HEK293 (cell line): Measurements from ENCODE around the gene DISC1.
"Not testable (repeated sequence)": the region's sequence is repeated elsewhere in the genome, so short reads cannot be mapped to it uniquely, and the experiment has no call there.

Experiments
- BCL11B ChIP-seq: fragments of 450-650 bp; formaldehyde crosslinking; IDR thresholded peaks from 2 replicates; pipeline ENCODE4 v1.5.1; 2016; ENCODE audit warnings: low read depth, missing biosample characterization, missing genetic modification characterization
- KLF16 ChIP-seq: fragments of 450-650 bp; formaldehyde crosslinking; IDR thresholded peaks from 2 replicates; pipeline ENCODE4 v1.5.1; 2017; ENCODE audit warnings: missing biosample characterization, missing genetic modification characterization
- ZNF132 ChIP-seq: fragments of 450-650 bp; formaldehyde crosslinking; IDR thresholded peaks from 2 replicates; pipeline ENCODE4 v1.5.1; 2017; ENCODE audit warnings: missing biosample characterization, missing genetic modification characterization, borderline replicate concordance
- ZNF274 ChIP-seq, 2 experiments: fragments of 200-500 bp in 1 of 2; fragments of 450-650 bp in 1 of 2; sonication (Bioruptor generic) in 1 of 2; formaldehyde crosslinking in 1 of 2; IDR thresholded peaks; 2 replicates each; pipeline versions ENCODE4 v1.5.1 to v1.6.1; 2014 to 2016; ENCODE audit warnings: borderline replicate concordance in 1 of 2, inconsistent platforms in 1 of 2, low read length in 1 of 2, missing biosample characterization in 1 of 2, missing genetic modification characterization in 1 of 2
- ZNF530 ChIP-seq: fragments of 450-650 bp; formaldehyde crosslinking; IDR thresholded peaks from 2 replicates; pipeline ENCODE4 v1.5.1; 2016; ENCODE audit warnings: low read depth, missing biosample characterization, missing genetic modification characterization
- ZNF76 ChIP-seq: fragments of 450-650 bp; formaldehyde crosslinking; IDR thresholded peaks from 2 replicates; pipeline ENCODE4; 2016; ENCODE audit warnings: low read depth, missing biosample characterization, missing genetic modification characterization, borderline replicate concordance
- ZNF792 ChIP-seq: fragments of 450-650 bp; formaldehyde crosslinking; IDR thresholded peaks from 2 replicates; pipeline ENCODE4 v1.5.1; 2016; ENCODE audit warnings: missing biosample characterization, missing genetic modification characterization
- TF ChIP-seq, protein P1 (sequence below): fragments of 450-650 bp; formaldehyde crosslinking; IDR thresholded peaks from 2 replicates; pipeline ENCODE4 v1.5.1; 2016; ENCODE audit warnings: missing biosample characterization, missing genetic modification characterization
- TF ChIP-seq, protein P2 (sequence below): fragments of 450-650 bp; formaldehyde crosslinking; IDR thresholded peaks from 2 replicates; pipeline ENCODE4 v1.5.1; 2016; ENCODE audit warnings: missing biosample characterization, missing genetic modification characterization
- TF ChIP-seq, protein P3 (sequence below): fragments of 450-650 bp; formaldehyde crosslinking; IDR thresholded peaks from 2 replicates; pipeline ENCODE4 v1.5.1; 2016; ENCODE audit warnings: missing biosample characterization, missing genetic modification characterization
- TF ChIP-seq, protein P4 (sequence below): fragments of 450-650 bp; formaldehyde crosslinking; IDR thresholded peaks from 2 replicates; pipeline ENCODE4 v1.5.1; 2017; ENCODE audit warnings: missing biosample characterization, missing genetic modification characterization

DNA sequence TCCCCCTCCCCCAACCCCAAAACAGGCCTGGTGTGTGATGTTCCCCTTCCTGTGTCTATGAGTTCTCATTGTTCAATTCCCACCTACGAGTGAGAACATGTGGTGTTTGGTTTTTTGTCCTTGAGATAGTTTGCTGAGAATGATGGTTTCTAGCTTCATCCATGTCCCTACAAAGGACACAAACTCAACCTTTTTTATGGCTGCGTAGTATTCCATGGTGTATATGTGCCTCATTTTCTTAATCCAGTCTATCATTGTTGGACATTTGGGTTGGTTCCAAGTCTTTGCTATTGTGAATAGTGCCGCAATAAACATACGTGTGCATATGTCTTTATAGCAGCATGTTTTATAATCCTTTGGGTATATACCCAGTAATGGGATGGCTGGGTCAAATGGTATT, 102.4 kb downstream of the DISC1 start:
- TF ChIP-seq ZNF274 (IDR thresholded peaks at IDR 0.05; ENCODE audit: low read length); ZNF274 (tag by site-specific recombination; IDR thresholded peaks at IDR 0.05; ENCODE audit: borderline replicate concordance); ZNF76; ZNF792 (tag by site-specific recombination); BCL11B; ZNF132 (tag by site-specific recombination); ZNF530 (tag by site-specific recombination); KLF16 (tag by site-specific recombination): not testable (repeated sequence)
- TF ChIP-seq, protein P1, sequence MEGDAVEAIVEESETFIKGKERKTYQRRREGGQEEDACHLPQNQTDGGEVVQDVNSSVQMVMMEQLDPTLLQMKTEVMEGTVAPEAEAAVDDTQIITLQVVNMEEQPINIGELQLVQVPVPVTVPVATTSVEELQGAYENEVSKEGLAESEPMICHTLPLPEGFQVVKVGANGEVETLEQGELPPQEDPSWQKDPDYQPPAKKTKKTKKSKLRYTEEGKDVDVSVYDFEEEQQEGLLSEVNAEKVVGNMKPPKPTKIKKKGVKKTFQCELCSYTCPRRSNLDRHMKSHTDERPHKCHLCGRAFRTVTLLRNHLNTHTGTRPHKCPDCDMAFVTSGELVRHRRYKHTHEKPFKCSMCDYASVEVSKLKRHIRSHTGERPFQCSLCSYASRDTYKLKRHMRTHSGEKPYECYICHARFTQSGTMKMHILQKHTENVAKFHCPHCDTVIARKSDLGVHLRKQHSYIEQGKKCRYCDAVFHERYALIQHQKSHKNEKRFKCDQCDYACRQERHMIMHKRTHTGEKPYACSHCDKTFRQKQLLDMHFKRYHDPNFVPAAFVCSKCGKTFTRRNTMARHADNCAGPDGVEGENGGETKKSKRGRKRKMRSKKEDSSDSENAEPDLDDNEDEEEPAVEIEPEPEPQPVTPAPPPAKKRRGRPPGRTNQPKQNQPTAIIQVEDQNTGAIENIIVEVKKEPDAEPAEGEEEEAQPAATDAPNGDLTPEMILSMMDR (tag by site-specific recombination): not testable (repeated sequence)
- TF ChIP-seq, protein P2, sequence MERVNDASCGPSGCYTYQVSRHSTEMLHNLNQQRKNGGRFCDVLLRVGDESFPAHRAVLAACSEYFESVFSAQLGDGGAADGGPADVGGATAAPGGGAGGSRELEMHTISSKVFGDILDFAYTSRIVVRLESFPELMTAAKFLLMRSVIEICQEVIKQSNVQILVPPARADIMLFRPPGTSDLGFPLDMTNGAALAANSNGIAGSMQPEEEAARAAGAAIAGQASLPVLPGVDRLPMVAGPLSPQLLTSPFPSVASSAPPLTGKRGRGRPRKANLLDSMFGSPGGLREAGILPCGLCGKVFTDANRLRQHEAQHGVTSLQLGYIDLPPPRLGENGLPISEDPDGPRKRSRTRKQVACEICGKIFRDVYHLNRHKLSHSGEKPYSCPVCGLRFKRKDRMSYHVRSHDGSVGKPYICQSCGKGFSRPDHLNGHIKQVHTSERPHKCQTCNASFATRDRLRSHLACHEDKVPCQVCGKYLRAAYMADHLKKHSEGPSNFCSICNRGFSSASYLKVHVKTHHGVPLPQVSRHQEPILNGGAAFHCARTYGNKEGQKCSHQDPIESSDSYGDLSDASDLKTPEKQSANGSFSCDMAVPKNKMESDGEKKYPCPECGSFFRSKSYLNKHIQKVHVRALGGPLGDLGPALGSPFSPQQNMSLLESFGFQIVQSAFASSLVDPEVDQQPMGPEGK (tag by site-specific recombination): not testable (repeated sequence)
- TF ChIP-seq, protein P3, sequence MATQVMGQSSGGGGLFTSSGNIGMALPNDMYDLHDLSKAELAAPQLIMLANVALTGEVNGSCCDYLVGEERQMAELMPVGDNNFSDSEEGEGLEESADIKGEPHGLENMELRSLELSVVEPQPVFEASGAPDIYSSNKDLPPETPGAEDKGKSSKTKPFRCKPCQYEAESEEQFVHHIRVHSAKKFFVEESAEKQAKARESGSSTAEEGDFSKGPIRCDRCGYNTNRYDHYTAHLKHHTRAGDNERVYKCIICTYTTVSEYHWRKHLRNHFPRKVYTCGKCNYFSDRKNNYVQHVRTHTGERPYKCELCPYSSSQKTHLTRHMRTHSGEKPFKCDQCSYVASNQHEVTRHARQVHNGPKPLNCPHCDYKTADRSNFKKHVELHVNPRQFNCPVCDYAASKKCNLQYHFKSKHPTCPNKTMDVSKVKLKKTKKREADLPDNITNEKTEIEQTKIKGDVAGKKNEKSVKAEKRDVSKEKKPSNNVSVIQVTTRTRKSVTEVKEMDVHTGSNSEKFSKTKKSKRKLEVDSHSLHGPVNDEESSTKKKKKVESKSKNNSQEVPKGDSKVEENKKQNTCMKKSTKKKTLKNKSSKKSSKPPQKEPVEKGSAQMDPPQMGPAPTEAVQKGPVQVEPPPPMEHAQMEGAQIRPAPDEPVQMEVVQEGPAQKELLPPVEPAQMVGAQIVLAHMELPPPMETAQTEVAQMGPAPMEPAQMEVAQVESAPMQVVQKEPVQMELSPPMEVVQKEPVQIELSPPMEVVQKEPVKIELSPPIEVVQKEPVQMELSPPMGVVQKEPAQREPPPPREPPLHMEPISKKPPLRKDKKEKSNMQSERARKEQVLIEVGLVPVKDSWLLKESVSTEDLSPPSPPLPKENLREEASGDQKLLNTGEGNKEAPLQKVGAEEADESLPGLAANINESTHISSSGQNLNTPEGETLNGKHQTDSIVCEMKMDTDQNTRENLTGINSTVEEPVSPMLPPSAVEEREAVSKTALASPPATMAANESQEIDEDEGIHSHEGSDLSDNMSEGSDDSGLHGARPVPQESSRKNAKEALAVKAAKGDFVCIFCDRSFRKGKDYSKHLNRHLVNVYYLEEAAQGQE: not testable (repeated sequence)
- TF ChIP-seq, protein P4, sequence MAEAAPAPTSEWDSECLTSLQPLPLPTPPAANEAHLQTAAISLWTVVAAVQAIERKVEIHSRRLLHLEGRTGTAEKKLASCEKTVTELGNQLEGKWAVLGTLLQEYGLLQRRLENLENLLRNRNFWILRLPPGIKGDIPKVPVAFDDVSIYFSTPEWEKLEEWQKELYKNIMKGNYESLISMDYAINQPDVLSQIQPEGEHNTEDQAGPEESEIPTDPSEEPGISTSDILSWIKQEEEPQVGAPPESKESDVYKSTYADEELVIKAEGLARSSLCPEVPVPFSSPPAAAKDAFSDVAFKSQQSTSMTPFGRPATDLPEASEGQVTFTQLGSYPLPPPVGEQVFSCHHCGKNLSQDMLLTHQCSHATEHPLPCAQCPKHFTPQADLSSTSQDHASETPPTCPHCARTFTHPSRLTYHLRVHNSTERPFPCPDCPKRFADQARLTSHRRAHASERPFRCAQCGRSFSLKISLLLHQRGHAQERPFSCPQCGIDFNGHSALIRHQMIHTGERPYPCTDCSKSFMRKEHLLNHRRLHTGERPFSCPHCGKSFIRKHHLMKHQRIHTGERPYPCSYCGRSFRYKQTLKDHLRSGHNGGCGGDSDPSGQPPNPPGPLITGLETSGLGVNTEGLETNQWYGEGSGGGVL (tag by site-specific recombination): not testable (repeated sequence)
